Trophoblast cell (in vitro differentiated cells and primary cell): ENCODE results near the gene SNX14.
A peak's percentile ranks its signal among the peaks of the same experiment; 100 is the strongest.

Experiments
- DNase-seq, 2 donors: peaks; one replicate each; pipeline ENCODE4 v3.0.0-alpha.2; 2016
- H2AFZ ChIP-seq: 2 replicates; pipeline ENCODE4 v1.6.1; 2013; ENCODE audit warnings: low read length, moderate library complexity, mild to moderate bottlenecking; ENCODE audit not compliant: insufficient read depth, poor library complexity
- H2AK5ac ChIP-seq: 2 replicates; pipeline ENCODE4 v1.6.1; 2013; ENCODE audit warnings: mild to moderate bottlenecking, low read length
- H2BK120ac ChIP-seq: 2 replicates; pipeline ENCODE4 v1.6.1; 2013; ENCODE audit warnings: low read length, mild to moderate bottlenecking, moderate library complexity; ENCODE audit not compliant: insufficient read depth, poor library complexity
- H2BK12ac ChIP-seq: 2 replicates; pipeline ENCODE4 v1.6.1; 2013; ENCODE audit warnings: mild to moderate bottlenecking, low read length, moderate library complexity
- H2BK5ac ChIP-seq: 2 replicates; pipeline ENCODE4 v1.6.1; 2013; ENCODE audit warnings: low read length, low read depth, moderate library complexity, mild to moderate bottlenecking; ENCODE audit not compliant: poor library complexity
- H3K14ac ChIP-seq: 2 replicates; pipeline ENCODE4 v1.6.1; 2013; ENCODE audit warnings: mild to moderate bottlenecking, low read length
- H3K18ac ChIP-seq: 2 replicates; pipeline ENCODE4 v1.6.1; 2013; ENCODE audit warnings: mild to moderate bottlenecking, low read length
- H3K23ac ChIP-seq: 2 replicates; pipeline ENCODE4 v1.6.1; 2013; ENCODE audit warnings: low read length
- H3K27ac ChIP-seq: 2 replicates; pipeline ENCODE4 v1.5.1; 2013; ENCODE audit warnings: low read depth, mild to moderate bottlenecking, inconsistent platforms, low read length, moderate library complexity
- H3K27me3 ChIP-seq: 2 replicates; pipeline ENCODE4 v1.6.1; 2013; ENCODE audit warnings: inconsistent platforms, mild to moderate bottlenecking, low read length, moderate library complexity; ENCODE audit not compliant: insufficient read depth
- H3K36me3 ChIP-seq, 2 experiments: 1 replicate in 1 of 2; 2 replicates in 1 of 2; pipeline ENCODE4 v1.6.1; 2013; ENCODE audit warnings: low read length in 2 of 2, mild to moderate bottlenecking in 2 of 2, moderate library complexity in 1 of 2; ENCODE audit not compliant: insufficient read depth in 2 of 2, control insufficient read depth in 1 of 2
- H3K4ac ChIP-seq: 2 replicates; pipeline ENCODE4 v1.6.1; 2013; ENCODE audit warnings: low read depth, mild to moderate bottlenecking, low read length, moderate library complexity
- H3K4me1 ChIP-seq, 2 experiments: 1 replicate in 1 of 2; 2 replicates in 1 of 2; pipeline ENCODE4 v1.6.1; 2013; ENCODE audit warnings: low read length in 2 of 2, mild to moderate bottlenecking in 2 of 2, moderate library complexity in 1 of 2; ENCODE audit not compliant: insufficient read depth in 2 of 2, control insufficient read depth in 1 of 2
- H3K4me2 ChIP-seq: 2 replicates; pipeline ENCODE4 v1.6.1; 2013; ENCODE audit warnings: inconsistent platforms, mild to moderate bottlenecking, low read length, moderate library complexity
- H3K4me3 ChIP-seq: 2 replicates; pipeline ENCODE4 v1.5.1; 2013; ENCODE audit warnings: mild to moderate bottlenecking, low read depth, low read length, inconsistent platforms
- H3K79me1 ChIP-seq: one replicate; pipeline ENCODE4 v1.6.1; 2013; ENCODE audit warnings: low read length
- H3K79me2 ChIP-seq: 2 replicates; pipeline ENCODE4 v1.6.1; 2013; ENCODE audit warnings: low read length, mild to moderate bottlenecking; ENCODE audit not compliant: control insufficient read depth, insufficient read depth, poor library complexity
- H3K9ac ChIP-seq: 2 replicates; pipeline ENCODE4 v1.6.1; 2013; ENCODE audit warnings: mild to moderate bottlenecking, low read length
- H3K9me3 ChIP-seq: 2 replicates; pipeline ENCODE4 v1.6.1; 2013; ENCODE audit warnings: low read depth, mild to moderate bottlenecking, control low read depth, inconsistent platforms, low read length; ENCODE audit not compliant: insufficient read depth
- H4K12ac ChIP-seq: 2 replicates; pipeline ENCODE4 v1.6.1; 2013; ENCODE audit warnings: low read depth, mild to moderate bottlenecking, low read length, moderate library complexity
- H4K8ac ChIP-seq: 2 replicates; pipeline ENCODE4 v1.6.1; 2013; ENCODE audit warnings: low read depth, mild to moderate bottlenecking, low read length, moderate library complexity
- H4K91ac ChIP-seq: one replicate; pipeline ENCODE4 v1.6.1; 2013; ENCODE audit warnings: low read depth, mild to moderate bottlenecking, low read length, moderate library complexity
- WGBS: extraction: QIAGEN DNeasy Blood & Tissue Kit; methylation state at CpG from one replicate; pipeline ENCODE4 v1.1.7; 2013; ENCODE audit warnings: missing lambda C conversion rate; ENCODE audit not compliant: insufficient read length, insufficient coverage; ENCODE audit errors: extremely low coverage; 5-methylcytosine and 5-hydroxymethylcytosine counted together

Gene SNX14

DNA sequence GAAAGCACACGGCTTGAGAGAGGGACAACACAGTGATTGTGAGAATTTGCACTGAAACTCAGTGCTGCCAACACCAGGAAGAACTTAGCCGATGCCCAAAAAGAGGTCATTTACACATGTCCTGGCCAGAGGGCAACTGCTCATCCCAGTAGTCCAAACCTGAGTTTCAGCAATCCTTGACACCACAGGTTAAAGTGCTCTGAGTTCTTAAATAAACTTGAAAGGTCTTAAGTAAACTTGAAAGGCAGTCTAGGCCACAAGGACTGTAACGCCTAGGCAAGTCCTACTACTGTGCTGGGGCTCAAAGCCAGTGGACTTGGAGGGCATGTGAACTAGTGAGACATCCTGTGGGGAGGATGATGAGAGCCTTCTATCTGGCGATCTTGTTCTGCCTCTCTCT lies 14.1 kb downstream of the SNX14 start:
- no CpG with 5 or more reads among the region's 4 CpGs for WGBS
- no peak overlapping the region for H2AFZ ChIP-seq

DNA sequence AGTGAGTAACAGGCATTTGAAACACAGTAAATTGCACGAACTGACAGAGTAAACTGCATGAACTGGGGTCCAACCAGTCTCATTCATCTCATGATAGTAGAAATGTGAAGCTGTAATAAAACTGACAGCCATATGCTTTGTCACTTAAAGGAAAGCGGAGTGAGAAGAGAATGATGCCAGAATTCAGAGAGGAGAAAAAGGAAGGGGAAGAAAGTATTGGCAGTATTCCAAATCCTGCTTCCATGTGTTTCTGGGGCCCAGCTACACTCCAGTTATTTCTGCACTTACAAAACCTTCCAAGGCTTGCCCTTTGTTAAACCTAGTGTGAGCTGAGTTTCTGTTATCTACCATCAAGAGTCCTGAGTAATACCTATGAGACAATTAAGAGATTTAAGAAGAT lies 17.2 kb downstream of the SNX14 start:
- H3K27ac ChIP-seq = no peak overlapping the region
- no peak overlapping the region for H2AK5ac ChIP-seq
- H3K14ac ChIP-seq = no peak overlapping the region
- no peak overlapping the region for H4K91ac ChIP-seq
- no peak overlapping the region for H3K23ac ChIP-seq
- no peaks in the 10 kb centered on the region for H3K9me3 ChIP-seq
- no peaks in the 10 kb centered on the region for H3K27me3 ChIP-seq
- H3K79me1 ChIP-seq = peaks cover 3% of the 10 kb centered on the region
- no peak overlapping the region for H3K18ac ChIP-seq
- no peak for DNase-seq
- H4K12ac ChIP-seq = no peak overlapping the region
- H2BK5ac ChIP-seq = no peak overlapping the region
- no peak overlapping the region for H2AFZ ChIP-seq
- H3K4me1 ChIP-seq = peaks cover 15 to 18% of the 10 kb centered on the region in 2 experiments
- no peak overlapping the region for H2BK120ac ChIP-seq
- no peak overlapping the region for H3K4me2 ChIP-seq
- H3K4ac ChIP-seq = no peak overlapping the region
- H2BK12ac ChIP-seq = no peak overlapping the region
- no peak overlapping the region for H3K4me3 ChIP-seq
- no peak overlapping the region for H3K9ac ChIP-seq
- H3K79me2 ChIP-seq = peaks cover 2% of the 10 kb centered on the region
- peaks cover 0 to 1% of the 10 kb centered on the region in 2 experiments for H3K36me3 ChIP-seq
- no CpG with 5 or more reads among the region's 2 CpGs for WGBS
- no peak overlapping the region for H4K8ac ChIP-seq

More for the DNA sequence above, 14.1 kb downstream of the SNX14 start:
- Histone ChIP-seq H3K36me3 (peaks cover 0 to 1% of the 10 kb centered on the region in 2 experiments), H3K4ac (no peak overlapping the region), H2BK12ac (no peak overlapping the region), H2BK120ac (no peak overlapping the region), H3K4me2 (no peak overlapping the region), H3K4me3 (no peak overlapping the region), H4K91ac (no peak overlapping the region), H3K27ac (peak overlapping the region; percentile 4), H3K9me3 (no peaks in the 10 kb centered on the region), H2AK5ac (no peak overlapping the region), H2BK5ac (no peak overlapping the region), H3K4me1 (peaks cover 15 to 18% of the 10 kb centered on the region in 2 experiments), H3K79me2 (peaks cover 2% of the 10 kb centered on the region), H3K79me1 (peaks cover 3% of the 10 kb centered on the region), H3K18ac (no peak overlapping the region), H4K12ac (no peak overlapping the region), H4K8ac (no peak overlapping the region), H3K14ac (peak overlapping the region; percentile 29), H3K27me3 (no peaks in the 10 kb centered on the region), H3K23ac (no peak overlapping the region), H3K9ac (no peak overlapping the region)
- no peak for DNase-seq

DNA sequence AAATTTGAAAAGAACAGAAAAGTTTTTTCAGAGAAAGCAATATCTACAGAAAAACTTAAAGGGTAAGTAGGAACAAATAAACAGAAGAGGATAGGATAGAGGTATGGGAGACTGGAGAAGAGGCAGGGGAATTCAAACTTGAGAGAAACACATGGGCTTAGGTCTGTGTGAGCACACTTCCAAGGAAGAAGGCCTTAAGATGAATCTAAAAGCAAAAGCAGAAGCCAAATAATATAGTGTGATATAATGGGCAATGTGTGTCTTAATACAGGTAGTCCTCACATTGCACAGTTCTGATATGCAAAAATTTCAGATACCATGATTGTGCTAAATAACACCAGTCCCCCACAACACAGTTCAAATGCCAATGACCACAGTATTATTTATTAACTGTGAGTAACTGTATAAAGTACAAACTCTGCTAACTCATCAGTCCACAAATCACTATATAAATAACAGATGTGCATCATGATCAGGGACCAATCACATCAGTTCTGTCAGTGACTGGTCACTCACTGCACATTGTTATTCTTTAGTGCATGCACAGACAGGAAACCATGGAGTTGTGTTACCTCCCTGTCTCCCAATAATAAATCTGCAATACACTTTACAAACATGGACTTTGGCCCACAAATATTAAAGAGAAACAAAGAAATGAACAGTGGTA lies 18.6 kb downstream of the SNX14 start:
- H2AK5ac ChIP-seq = no peak overlapping the region
- H3K27ac ChIP-seq = no peak overlapping the region
- H4K12ac ChIP-seq = no peak overlapping the region
- DNase-seq = no peak
- no peak overlapping the region for H3K14ac ChIP-seq
- no peak overlapping the region for H2BK120ac ChIP-seq
- H3K18ac ChIP-seq = no peak overlapping the region
- no peaks in the 10 kb centered on the region for H3K27me3 ChIP-seq
- H3K4me1 ChIP-seq = peaks cover 5 to 7% of the 10 kb centered on the region in 2 experiments
- no peak overlapping the region for H3K4me2 ChIP-seq
- no peak overlapping the region for H3K9ac ChIP-seq
- H2BK12ac ChIP-seq = no peak overlapping the region
- H4K8ac ChIP-seq = no peak overlapping the region
- H4K91ac ChIP-seq = no peak overlapping the region
- H3K23ac ChIP-seq = no peak overlapping the region
- H3K79me1 ChIP-seq = no peaks in the 10 kb centered on the region
- H3K4me3 ChIP-seq = no peak overlapping the region
- no peak overlapping the region for H2AFZ ChIP-seq
- H3K4ac ChIP-seq = no peak overlapping the region
- H3K36me3 ChIP-seq = peaks cover 0 to 5% of the 10 kb centered on the region in 2 experiments
- H3K9me3 ChIP-seq = no peaks in the 10 kb centered on the region
- H3K79me2 ChIP-seq = no peaks in the 10 kb centered on the region
- H2BK5ac ChIP-seq = no peak overlapping the region

DNA sequence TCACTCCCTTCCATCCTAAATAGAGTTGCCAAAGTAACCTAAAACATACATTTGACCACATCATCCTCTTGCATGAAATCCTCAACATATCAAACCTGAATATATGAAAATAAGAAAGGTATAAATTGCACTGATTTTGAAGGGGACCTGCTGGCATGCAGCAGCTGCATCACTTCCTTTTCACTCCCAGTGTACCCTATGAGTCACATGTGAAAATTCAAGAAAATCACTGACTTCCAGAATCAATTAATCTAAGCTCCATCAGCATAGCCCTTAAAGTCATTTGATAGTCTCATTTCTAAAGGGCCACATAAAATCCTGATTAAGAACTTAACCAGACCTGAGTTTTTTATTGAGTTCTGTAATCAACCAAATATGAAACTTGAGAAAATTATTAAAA lies 24.3 kb downstream of the SNX14 start:
- H3K4me1 ChIP-seq = no peaks in the 10 kb centered on the region
- H2BK12ac ChIP-seq = no peak overlapping the region
- DNase-seq = no peak
- H3K23ac ChIP-seq = no peak overlapping the region
- no peak overlapping the region for H2AK5ac ChIP-seq
- H3K18ac ChIP-seq = no peak overlapping the region
- H2BK120ac ChIP-seq = no peak overlapping the region
- no peaks in the 10 kb centered on the region for H3K79me2 ChIP-seq
- H3K27ac ChIP-seq = no peak overlapping the region
- H3K27me3 ChIP-seq = no peaks in the 10 kb centered on the region
- no peak overlapping the region for H3K9ac ChIP-seq
- H3K9me3 ChIP-seq = no peaks in the 10 kb centered on the region
- H2AFZ ChIP-seq = no peak overlapping the region
- H4K91ac ChIP-seq = no peak overlapping the region
- peaks cover 3 to 7% of the 10 kb centered on the region in 2 experiments for H3K36me3 ChIP-seq
- H3K14ac ChIP-seq = no peak overlapping the region
- H3K4me3 ChIP-seq = no peak overlapping the region
- no peak overlapping the region for H3K4ac ChIP-seq
- H3K79me1 ChIP-seq = no peaks in the 10 kb centered on the region
- H4K12ac ChIP-seq = no peak overlapping the region
- no peak overlapping the region for H4K8ac ChIP-seq
- no peak overlapping the region for H3K4me2 ChIP-seq
- no peak overlapping the region for H2BK5ac ChIP-seq
